ENCODE measurements around the gene UNC5B. TPM values are rescaled to one million over a fixed set of nuclear protein-coding genes. Genes with fewer than 3 reads are reported as not detected.

UNC5B gene
- total RNA-seq, 1 experiment from 2014 or later: 0.07 TPM

GRCh38 chr10:71344154-71344925, 132.0 kb downstream of the UNC5B start:
- Mint-ChIP-seq H3K4me3 (ENCODE audit: low read depth, unreplicated experiment) (no peak overlapping the region), H3K9me3 (ENCODE audit: low read depth, unreplicated experiment) (no peaks in the 10 kb centered on the region), H3K27me3 (ENCODE audit: unreplicated experiment) (peaks cover 36% of the 10 kb centered on the region), H3K36me3 (ENCODE audit: insufficient read depth, unreplicated experiment) (peaks cover 5% of the 10 kb centered on the region), H3K4me1 (ENCODE audit: low read depth, unreplicated experiment) (peaks cover 78% of the 10 kb centered on the region), H3K27ac (ENCODE audit: unreplicated experiment) (no peak overlapping the region)
- TF ChIP-seq CTCF (IDR thresholded peaks at IDR 0.05; ENCODE audit: unreplicated experiment): no peak
- intact Hi-C loops (cut with micrococcal nuclease; ENCODE audit: unreplicated experiment): no loop called here
- CTCF ChIA-PET: interaction anchor here (1.1 to 2.2 kb wide), 6 partner anchors 8 to 369 kb away, joined by 3 to 9 read pairs (median 4); partner anchors contain the start of gene SLC29A3
- DNase-seq: no peak
- no TSS peak for BruUV-seq (replicated peaks)

- TF ChIP-seq CTCF (IDR thresholded peaks at IDR 0.05; ENCODE audit: unreplicated experiment): no peak
- Mint-ChIP-seq H3K4me1 (ENCODE audit: low read depth, unreplicated experiment) (peaks cover 78% of the 10 kb centered on the region), H3K27ac (ENCODE audit: unreplicated experiment) (no peak overlapping the region), H3K4me3 (ENCODE audit: low read depth, unreplicated experiment) (no peak overlapping the region), H3K27me3 (ENCODE audit: unreplicated experiment) (peaks cover 43% of the 10 kb centered on the region), H3K9me3 (ENCODE audit: low read depth, unreplicated experiment) (no peaks in the 10 kb centered on the region), H3K36me3 (ENCODE audit: insufficient read depth, unreplicated experiment) (no peaks in the 10 kb centered on the region)
- BruUV-seq (replicated peaks): no TSS peak
- CTCF ChIA-PET: interaction anchor here (1.9 to 2.2 kb wide), 2 partner anchors 13 to 26 kb away, joined by 4 to 9 read pairs; partner anchors contain the start of gene SLC29A3
- DNase-seq: no peak
- intact Hi-C loops (cut with micrococcal nuclease; ENCODE audit: unreplicated experiment): no loop called here
Measured at GRCh38 chr10:71344993-71345480, 132.7 kb downstream of the UNC5B start.

- no peak for DNase-seq
- no peak for TF ChIP-seq CTCF (IDR thresholded peaks at IDR 0.05; ENCODE audit: unreplicated experiment)
- Mint-ChIP-seq H3K4me1 (ENCODE audit: low read depth, unreplicated experiment) (peaks cover 72% of the 10 kb centered on the region), H3K27ac (ENCODE audit: unreplicated experiment) (no peak overlapping the region), H3K4me3 (ENCODE audit: low read depth, unreplicated experiment) (no peak overlapping the region), H3K9me3 (ENCODE audit: low read depth, unreplicated experiment) (no peaks in the 10 kb centered on the region), H3K27me3 (ENCODE audit: unreplicated experiment) (peaks cover 45% of the 10 kb centered on the region), H3K36me3 (ENCODE audit: insufficient read depth, unreplicated experiment) (no peaks in the 10 kb centered on the region)
- CTCF ChIA-PET: interaction anchor here (1.1 kb wide), 1 partner anchor 18 kb away, joined by 3 read pairs; no protein-coding TSS in a partner anchor
- BruUV-seq (replicated peaks): no TSS peak
- intact Hi-C loops (cut with micrococcal nuclease; ENCODE audit: unreplicated experiment): no loop called here
Measured at GRCh38 chr10:71345694-71346093, 133.3 kb downstream of the UNC5B start.

- no peaks in the 10 kb centered on the region for H3K36me3 Mint-ChIP-seq (ENCODE audit: insufficient read depth, unreplicated experiment)
- no peak overlapping the region for H3K4me3 Mint-ChIP-seq (ENCODE audit: low read depth, unreplicated experiment)
- H3K27ac Mint-ChIP-seq (ENCODE audit: unreplicated experiment): no peak overlapping the region
- no peak for DNase-seq
- intact Hi-C loops (cut with micrococcal nuclease; ENCODE audit: unreplicated experiment): no loop called here
- H3K4me1 Mint-ChIP-seq (ENCODE audit: low read depth, unreplicated experiment): peaks cover 65% of the 10 kb centered on the region
- H3K27me3 Mint-ChIP-seq (ENCODE audit: unreplicated experiment): peaks cover 45% of the 10 kb centered on the region
- no peak for TF ChIP-seq CTCF (IDR thresholded peaks at IDR 0.05; ENCODE audit: unreplicated experiment)
- H3K9me3 Mint-ChIP-seq (ENCODE audit: low read depth, unreplicated experiment): no peaks in the 10 kb centered on the region
- BruUV-seq (replicated peaks): no TSS peak
- CTCF ChIA-PET: interaction anchor here (1.1 kb wide), 1 partner anchor 17 kb away, joined by 3 read pairs; no protein-coding TSS in a partner anchor
Measured at GRCh38 chr10:71346731-71347130, 134.4 kb downstream of the UNC5B start.
